Neural cell (in vitro differentiated cells): ENCODE data around the gene AGBL1. TPM values are rescaled to one million over a fixed set of nuclear protein-coding genes. Genes with fewer than 3 reads are reported as not detected.
"Not testable (repeated sequence)": the region's sequence is repeated elsewhere in the genome, so short reads cannot be mapped to it uniquely, and the experiment has no call there.

Experiments
- H2AFZ ChIP-seq: fragments of 200-600, 300-800 bp; sonication (generic), shearing (Covaris generic); 2 replicates; pipeline ENCODE4 v1.6.0; 2014; ENCODE audit warnings: low read depth, mild to moderate bottlenecking, antibody characterized with exemption, low read length, moderate library complexity
- H3F3A ChIP-seq: fragments of 200-600 bp; shearing (Covaris generic); 2 replicates; pipeline ENCODE4 v1.6.1; 2016; ENCODE audit warnings: mild to moderate bottlenecking, moderate library complexity, mixed read lengths, antibody characterized with exemption, low read length; ENCODE audit not compliant: insufficient read depth, poor library complexity, severe bottlenecking
- H3K27ac ChIP-seq: fragments of 200-600, 300-800 bp; sonication (generic), shearing (Covaris generic); 2 replicates; pipeline ENCODE4 v1.5.1; 2014; ENCODE audit warnings: mild to moderate bottlenecking, low read length, moderate library complexity
- H3K27me3 ChIP-seq: fragments of 300-800, 200-600 bp; sonication (generic), shearing (Covaris generic); 2 replicates; pipeline ENCODE4 v1.6.0; 2014; ENCODE audit warnings: mild to moderate bottlenecking, low read depth, low read length, moderate library complexity; ENCODE audit not compliant: insufficient read depth
- H3K36me3 ChIP-seq: fragments of 300-800, 200-600 bp; sonication (generic), shearing (Covaris generic); 2 replicates; pipeline ENCODE4 v1.5.1; 2014; ENCODE audit warnings: mild to moderate bottlenecking, antibody characterized with exemption, low read length, moderate library complexity; ENCODE audit not compliant: insufficient read depth
- H3K4me2 ChIP-seq: fragments of 300-800, 200-600 bp; sonication (generic), shearing (Covaris generic); 2 replicates; pipeline ENCODE4 v1.6.0; 2014; ENCODE audit warnings: mild to moderate bottlenecking, low read length
- H3K4me3 ChIP-seq: fragments of 300-800, 200-600 bp; sonication (generic), shearing (Covaris generic); 2 replicates; pipeline ENCODE4 v1.5.1; 2014; ENCODE audit warnings: mild to moderate bottlenecking, low read length, moderate library complexity
- H3K79me2 ChIP-seq: fragments of 200-600 bp; shearing (Covaris generic); replicated peaks from 2 replicates; pipeline ENCODE4 v1.6.0; 2014; ENCODE audit warnings: mild to moderate bottlenecking, low read length, moderate library complexity; ENCODE audit not compliant: insufficient read depth
- H3K9ac ChIP-seq: fragments of 300-800, 200-600 bp; sonication (generic), shearing (Covaris generic); 2 replicates; pipeline ENCODE4 v1.6.1; 2016; ENCODE audit warnings: mild to moderate bottlenecking, low read length, mixed read lengths
- H3K9me2 ChIP-seq: fragments of 200-600 bp; shearing (Covaris generic); 2 replicates; pipeline ENCODE4 v1.6.1; 2016; ENCODE audit warnings: mild to moderate bottlenecking, low read length, mixed read lengths; ENCODE audit not compliant: insufficient read depth
- H3K9me3 ChIP-seq: fragments of 200-600, 300-800 bp; sonication (generic), shearing (Covaris generic); 2 replicates; pipeline ENCODE4 v1.6.1; 2016; ENCODE audit warnings: mild to moderate bottlenecking, mixed run types, low read length, moderate library complexity, mixed read lengths
- H4K20me1 ChIP-seq: fragments of 200-600 bp; shearing (Covaris generic); 2 replicates; pipeline ENCODE4 v1.6.1; 2016; ENCODE audit warnings: mild to moderate bottlenecking, mixed run types; ENCODE audit not compliant: insufficient read depth
- EP300 ChIP-seq: fragments of 450-650 bp; conservative IDR thresholded peaks from 2 replicates; pipeline ENCODE4 v1.6.1; 2014; ENCODE audit warnings: antibody characterized with exemption, mild to moderate bottlenecking, moderate library complexity; ENCODE audit not compliant: poor library complexity, severe bottlenecking
- EZH2 ChIP-seq: fragments of 200-600, 300-800 bp; shearing (Covaris generic), sonication (generic); IDR thresholded peaks from 2 replicates; pipeline ENCODE4 v1.6.1; 2014; ENCODE audit warnings: antibody characterized with exemption, low read length, borderline replicate concordance, mild to moderate bottlenecking; ENCODE audit not compliant: insufficient read depth, poor library complexity, severe bottlenecking
- MXI1 ChIP-seq: fragments of 450-650 bp; conservative IDR thresholded peaks from 2 replicates; pipeline ENCODE4 v1.6.1; 2014; ENCODE audit warnings: antibody characterized with exemption, mild to moderate bottlenecking; ENCODE audit not compliant: poor library complexity, severe bottlenecking
- POLR2AphosphoS5 ChIP-seq: IDR thresholded peaks from 2 replicates; pipeline ENCODE4 v1.6.1; 2012
- RAD21 ChIP-seq: fragments of 450-650 bp; conservative IDR thresholded peaks from 2 replicates; pipeline ENCODE4 v1.6.1; 2014; ENCODE audit warnings: antibody characterized with exemption, mild to moderate bottlenecking, moderate library complexity
- SMC3 ChIP-seq: fragments of 450-650 bp; conservative IDR thresholded peaks from 2 replicates; pipeline ENCODE4 v1.6.1; 2014; ENCODE audit warnings: antibody characterized with exemption, mild to moderate bottlenecking, moderate library complexity; ENCODE audit not compliant: poor library complexity
- TAF1 ChIP-seq: IDR thresholded peaks from 2 replicates; pipeline ENCODE4 v1.6.1; 2012; ENCODE audit warnings: low read depth
- polyA plus RNA-seq: library from polyadenylated mRNA; depleted of rRNA; stranded (reverse); fragments of >200 nt; gene quantifications from 2 replicates; pipeline ENCODE4 v1.2.3, GENCODE V29; 2014
- TF ChIP-seq, protein P1 (sequence below): fragments of 450-650 bp; IDR thresholded peaks from 2 replicates; pipeline ENCODE4 v1.5.1; 2014; ENCODE audit warnings: antibody characterized with exemption, mild to moderate bottlenecking, moderate library complexity; ENCODE audit not compliant: poor library complexity, severe bottlenecking
- TF ChIP-seq, protein P2 (sequence below): IDR thresholded peaks from 2 replicates; pipeline ENCODE4 v1.6.1; 2012; ENCODE audit warnings: borderline replicate concordance

The AGBL1 gene
- polyA plus RNA-seq, 1 donor from 2014 or later, result 0.12 TPM

DNA sequence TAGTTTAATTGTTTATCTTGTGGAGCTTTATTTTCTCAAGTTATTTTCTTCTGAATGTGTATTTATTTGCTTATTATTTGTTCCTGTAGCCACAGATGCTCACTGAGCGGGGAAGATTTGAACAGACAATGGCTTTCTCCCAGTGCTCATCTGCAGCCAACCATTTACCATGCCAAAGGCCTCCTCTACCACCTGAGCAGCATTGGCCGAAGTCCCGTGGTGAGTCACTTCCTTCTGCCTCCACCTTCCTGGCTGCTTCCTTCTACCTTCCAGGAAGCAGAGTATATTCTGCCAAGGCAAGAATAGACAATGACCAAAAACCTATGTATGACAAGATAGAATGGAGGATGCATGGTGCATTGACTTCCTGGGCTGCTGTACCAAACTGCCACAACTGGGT lies 443.1 kb downstream of the AGBL1 start (continued):
- TF ChIP-seq, protein P1, sequence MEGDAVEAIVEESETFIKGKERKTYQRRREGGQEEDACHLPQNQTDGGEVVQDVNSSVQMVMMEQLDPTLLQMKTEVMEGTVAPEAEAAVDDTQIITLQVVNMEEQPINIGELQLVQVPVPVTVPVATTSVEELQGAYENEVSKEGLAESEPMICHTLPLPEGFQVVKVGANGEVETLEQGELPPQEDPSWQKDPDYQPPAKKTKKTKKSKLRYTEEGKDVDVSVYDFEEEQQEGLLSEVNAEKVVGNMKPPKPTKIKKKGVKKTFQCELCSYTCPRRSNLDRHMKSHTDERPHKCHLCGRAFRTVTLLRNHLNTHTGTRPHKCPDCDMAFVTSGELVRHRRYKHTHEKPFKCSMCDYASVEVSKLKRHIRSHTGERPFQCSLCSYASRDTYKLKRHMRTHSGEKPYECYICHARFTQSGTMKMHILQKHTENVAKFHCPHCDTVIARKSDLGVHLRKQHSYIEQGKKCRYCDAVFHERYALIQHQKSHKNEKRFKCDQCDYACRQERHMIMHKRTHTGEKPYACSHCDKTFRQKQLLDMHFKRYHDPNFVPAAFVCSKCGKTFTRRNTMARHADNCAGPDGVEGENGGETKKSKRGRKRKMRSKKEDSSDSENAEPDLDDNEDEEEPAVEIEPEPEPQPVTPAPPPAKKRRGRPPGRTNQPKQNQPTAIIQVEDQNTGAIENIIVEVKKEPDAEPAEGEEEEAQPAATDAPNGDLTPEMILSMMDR, result no peak

DNA sequence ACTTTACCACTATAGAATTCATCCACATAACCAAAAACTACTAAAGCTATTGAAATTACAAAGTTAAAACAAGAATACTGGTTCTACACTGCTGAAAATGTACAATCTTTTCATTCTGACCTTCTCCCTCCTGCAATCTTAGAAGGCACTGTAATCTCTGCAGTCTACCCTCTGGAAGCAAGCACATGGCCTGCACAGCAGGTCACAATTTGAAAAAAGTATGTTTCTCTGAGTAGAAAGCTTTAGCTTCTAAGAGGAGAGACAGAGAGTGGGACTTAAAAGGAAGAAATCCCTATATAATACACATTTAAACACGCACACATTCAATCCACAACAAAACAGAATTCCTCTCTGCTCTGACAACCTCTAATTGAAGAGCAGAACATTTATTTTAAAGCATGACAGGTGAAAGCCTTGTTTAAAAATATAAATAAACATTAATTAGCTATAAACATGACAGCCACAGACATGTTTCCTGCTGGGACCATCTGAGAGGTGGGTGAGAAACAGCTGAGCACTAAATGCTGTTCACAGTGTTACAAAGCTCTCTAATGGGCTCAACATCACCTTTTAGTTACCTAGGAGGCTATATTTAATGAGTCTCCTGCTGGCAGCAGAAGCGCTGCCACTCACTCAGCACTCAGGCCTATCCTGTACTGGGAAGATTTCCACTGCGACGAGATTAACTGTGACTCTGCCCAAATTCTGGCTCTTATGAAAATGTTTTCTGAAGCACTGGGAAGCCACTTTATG lies 447.4 kb downstream of the AGBL1 start:
- peak overlapping the region; percentile 12 for H3K27ac ChIP-seq
- no peaks in the 10 kb centered on the region for H3K9me3 ChIP-seq
- H3K27me3 ChIP-seq, result no peaks in the 10 kb centered on the region
- H4K20me1 ChIP-seq, result no peaks in the 10 kb centered on the region
- H3K9me2 ChIP-seq, result no peaks in the 10 kb centered on the region
- no peak overlapping the region for H3K9ac ChIP-seq
- no peak for TF ChIP-seq RAD21
- TF ChIP-seq, protein P1, result no peak
- TF ChIP-seq EP300, result peak; percentile 61
- peak; percentile 31 for TF ChIP-seq SMC3
- TF ChIP-seq, protein P2, sequence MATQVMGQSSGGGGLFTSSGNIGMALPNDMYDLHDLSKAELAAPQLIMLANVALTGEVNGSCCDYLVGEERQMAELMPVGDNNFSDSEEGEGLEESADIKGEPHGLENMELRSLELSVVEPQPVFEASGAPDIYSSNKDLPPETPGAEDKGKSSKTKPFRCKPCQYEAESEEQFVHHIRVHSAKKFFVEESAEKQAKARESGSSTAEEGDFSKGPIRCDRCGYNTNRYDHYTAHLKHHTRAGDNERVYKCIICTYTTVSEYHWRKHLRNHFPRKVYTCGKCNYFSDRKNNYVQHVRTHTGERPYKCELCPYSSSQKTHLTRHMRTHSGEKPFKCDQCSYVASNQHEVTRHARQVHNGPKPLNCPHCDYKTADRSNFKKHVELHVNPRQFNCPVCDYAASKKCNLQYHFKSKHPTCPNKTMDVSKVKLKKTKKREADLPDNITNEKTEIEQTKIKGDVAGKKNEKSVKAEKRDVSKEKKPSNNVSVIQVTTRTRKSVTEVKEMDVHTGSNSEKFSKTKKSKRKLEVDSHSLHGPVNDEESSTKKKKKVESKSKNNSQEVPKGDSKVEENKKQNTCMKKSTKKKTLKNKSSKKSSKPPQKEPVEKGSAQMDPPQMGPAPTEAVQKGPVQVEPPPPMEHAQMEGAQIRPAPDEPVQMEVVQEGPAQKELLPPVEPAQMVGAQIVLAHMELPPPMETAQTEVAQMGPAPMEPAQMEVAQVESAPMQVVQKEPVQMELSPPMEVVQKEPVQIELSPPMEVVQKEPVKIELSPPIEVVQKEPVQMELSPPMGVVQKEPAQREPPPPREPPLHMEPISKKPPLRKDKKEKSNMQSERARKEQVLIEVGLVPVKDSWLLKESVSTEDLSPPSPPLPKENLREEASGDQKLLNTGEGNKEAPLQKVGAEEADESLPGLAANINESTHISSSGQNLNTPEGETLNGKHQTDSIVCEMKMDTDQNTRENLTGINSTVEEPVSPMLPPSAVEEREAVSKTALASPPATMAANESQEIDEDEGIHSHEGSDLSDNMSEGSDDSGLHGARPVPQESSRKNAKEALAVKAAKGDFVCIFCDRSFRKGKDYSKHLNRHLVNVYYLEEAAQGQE, result peak; percentile 62
- TF ChIP-seq EZH2, result no peak
- TF ChIP-seq TAF1, result no peak
- peak; percentile 54 for TF ChIP-seq MXI1
- TF ChIP-seq POLR2AphosphoS5, result peak; percentile 78
- no peak overlapping the region for H3K4me3 ChIP-seq
- H3K36me3 ChIP-seq, result no peaks in the 10 kb centered on the region
- H3K4me2 ChIP-seq, result peak overlapping the region; percentile 30
- H2AFZ ChIP-seq, result no peak overlapping the region
- no peaks in the 10 kb centered on the region for H3F3A ChIP-seq
- H3K79me2 ChIP-seq, result no peaks in the 10 kb centered on the region

DNA sequence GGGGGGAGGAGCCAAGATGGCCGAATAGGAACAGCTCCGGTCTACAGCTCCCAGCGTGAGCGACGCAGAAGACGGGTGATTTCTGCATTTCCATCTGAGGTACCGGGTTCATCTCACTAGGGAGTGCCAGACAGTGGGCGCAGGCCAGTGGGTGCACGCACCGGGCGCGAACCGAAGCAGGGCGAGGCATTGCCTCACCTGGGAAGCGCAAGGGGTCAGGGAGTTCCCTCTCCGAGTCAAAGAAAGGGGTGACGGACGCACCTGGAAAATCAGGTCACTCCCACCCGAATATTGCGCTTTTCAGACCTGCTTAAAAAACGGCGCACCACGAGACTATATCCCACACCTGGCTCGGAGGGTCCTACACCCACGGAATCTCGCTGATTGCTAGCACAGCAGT lies 448.4 kb downstream of the AGBL1 start:
- not testable (repeated sequence) for H3K9me3 ChIP-seq, H3K27ac ChIP-seq, H4K20me1 ChIP-seq, H3K9ac ChIP-seq, H3K4me2 ChIP-seq, H3F3A ChIP-seq, H2AFZ ChIP-seq, H3K36me3 ChIP-seq, H3K9me2 ChIP-seq, H3K79me2 ChIP-seq, H3K4me3 ChIP-seq, H3K27me3 ChIP-seq
